HepG2 (cell line): ENCODE measurements around the gene SLC5A10. TPM values are rescaled to one million over a fixed set of nuclear protein-coding genes. Genes with fewer than 3 reads are reported as not detected.

Source experiments
- AGO2 ChIP-seq: fragments of 200-400 bp; formaldehyde crosslinking; optimal IDR thresholded peaks from 2 replicates; pipeline ENCODE3; 2017; ENCODE audit warnings: mild to moderate bottlenecking, low read depth, low read length, moderate library complexity
- CENPX ChIP-seq: sonication (generic); formaldehyde crosslinking; IDR thresholded peaks from 2 replicates; pipeline ENCODE4 v1.9.0; 2021; ENCODE audit warnings: mild to moderate bottlenecking, missing genetic modification reagents, moderate library complexity
- HNRNPL ChIP-seq: fragments of 200-400 bp; formaldehyde crosslinking; IDR thresholded peaks from 2 replicates; pipeline ENCODE4 v1.6.1; 2017; ENCODE audit warnings: mild to moderate bottlenecking, low read depth, low read length
- MED1 ChIP-seq: sonication (generic); formaldehyde crosslinking; IDR thresholded peaks from 2 replicates; pipeline ENCODE4 v1.4.0; 2020; ENCODE audit warnings: missing genetic modification reagents
- NFYC ChIP-seq: IDR thresholded peaks from 2 replicates; pipeline ENCODE4 v1.6.1; 2016; ENCODE audit warnings: missing genetic modification reagents, missing compliant biosample characterization
- PAXIP1 ChIP-seq: sonication (generic); formaldehyde crosslinking; conservative IDR thresholded peaks from 2 replicates; pipeline ENCODE4 v1.4.0; 2020; ENCODE audit warnings: mild to moderate bottlenecking, missing genetic modification reagents, moderate library complexity
- TRAFD1 ChIP-seq: sonication (generic); formaldehyde crosslinking; IDR thresholded peaks from 2 replicates; pipeline ENCODE4 v1.5.1; 2020; ENCODE audit warnings: missing genetic modification reagents, mild to moderate bottlenecking, borderline replicate concordance
- U2AF2 ChIP-seq: fragments of 200-400 bp; formaldehyde crosslinking; IDR thresholded peaks from 2 replicates; pipeline ENCODE4 v1.6.1; 2017; ENCODE audit warnings: low read depth, mild to moderate bottlenecking, low read length
- ZFP90 ChIP-seq: sonication (generic); formaldehyde crosslinking; IDR thresholded peaks from 2 replicates; pipeline ENCODE4 v1.8.0; 2022; ENCODE audit warnings: missing genetic modification reagents, mild to moderate bottlenecking, inconsistent platforms, borderline replicate concordance
- ZNF12 ChIP-seq: sonication (generic); formaldehyde crosslinking; IDR thresholded peaks from 2 replicates; pipeline ENCODE4 v1.5.0; 2020; ENCODE audit warnings: missing genetic modification reagents
- ZNF501 ChIP-seq: sonication (generic); formaldehyde crosslinking; IDR thresholded peaks from 2 replicates; pipeline ENCODE4 v1.5.1; 2020; ENCODE audit warnings: mild to moderate bottlenecking, moderate library complexity, missing genetic modification reagents
- ZNF546 ChIP-seq: sonication (generic); formaldehyde crosslinking; conservative IDR thresholded peaks from 2 replicates; pipeline ENCODE4 v1.8.1; 2023; ENCODE audit warnings: mild to moderate bottlenecking, missing genetic modification reagents
- polyA plus RNA-seq, 8 experiments: library from polyadenylated mRNA; depleted of rRNA in 3 of 8; stranded (reverse) in 7 of 8; unstranded in 1 of 8; fragments of >200 nt; fragmentation: Illumina TruSeq in 4 of 8; extraction: Trizol in 4 of 8; gene quantifications; 2 replicates each; pipeline versions ENCODE4 v1.2.1 to v1.2.3, GENCODE V29; 2011 to 2016; ENCODE audit warnings: low read depth in 4 of 8, missing spikeins in 1 of 8, mixed read lengths in 1 of 8; ENCODE audit not compliant: insufficient read depth in 1 of 8
- total RNA-seq, 5 experiments: library from RNA; depleted of rRNA; stranded (reverse); fragments of >200 nt; fragmentation: Illumina TruSeq; extraction: Trizol; gene quantifications; 2 replicates each; pipeline ENCODE4 v1.2.3, GENCODE V29; 2016; ENCODE audit warnings: low read depth in 1 of 5

SLC5A10 gene
- total and polyA plus RNA-seq, 2 of the 13 experiments (the other 11 are each of a cell fraction or from before 2014, with no cell fraction given): 0.05 TPM; not detected in 1

GRCh38 chr17:18968945-18969887 lies 17.3 kb downstream of the SLC5A10 start (continued):
- TF ChIP-seq NFYC (no peak), ZFP90 (CRISPR knock-in tag) (no peak), TRAFD1 (no peak), ZNF12 (no peak), AGO2 (peak; percentile 94), CENPX (no peak), ZNF546 (CRISPR knock-in tag) (no peak), ZNF501 (CRISPR knock-in tag) (peak; percentile 27; the same call in 1 of the 2 replicates), MED1 (no peak), HNRNPL (0 out of 2 replicates have a peak, but pooled peaks have one; percentile 49), PAXIP1 (0 out of 2 replicates have a peak, but pooled peaks have one; percentile 20), U2AF2 (no peak)
- TF ChIP-seq, all 625 proteins: peak for 15
